ENCODE measurements around the gene CSNK2A3.

GRCh38 chr11:11381471-11382105 is 28.5 kb upstream of the CSNK2A3 start:
- TF ChIP-seq OVOL2 (CRISPR knock-in tag; IDR thresholded peaks at IDR 0.05; ENCODE audit: borderline replicate concordance): no peak
- TF ChIP-seq E2F4 (CRISPR knock-in tag; IDR thresholded peaks at IDR 0.05; ENCODE audit: borderline replicate concordance, low read depth): no peak
- no peak for TF ChIP-seq NFE2L1 (CRISPR knock-in tag; IDR thresholded peaks at IDR 0.05)
- no peak for TF ChIP-seq CTCF (IDR thresholded peaks at IDR 0.05)
